ENCODE results near the gene TRIM3. TPM values are rescaled to one million over a fixed set of nuclear protein-coding genes. Genes with fewer than 3 reads are reported as not detected.

The TRIM3 gene
- total RNA-seq, 1 donor from 2014 or later, result 11.4 TPM

DNA sequence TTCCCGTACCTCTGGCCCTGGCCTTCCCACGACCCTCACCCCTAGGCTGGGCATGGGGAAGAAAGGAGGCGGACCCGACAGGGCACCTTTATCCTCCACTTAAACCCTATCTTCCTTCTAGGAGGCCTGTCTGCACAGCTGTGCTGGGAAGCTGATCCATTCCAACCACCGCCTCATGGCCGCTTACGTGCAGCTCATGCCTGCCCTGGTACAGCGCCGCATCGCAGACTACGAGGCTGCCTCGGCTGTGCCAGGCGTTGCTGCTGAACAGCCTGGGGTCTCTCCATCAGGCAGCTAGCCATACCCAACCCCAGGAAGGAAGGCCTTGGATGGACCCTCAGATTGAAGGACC lies 8.2 kb upstream of the TRIM3 start:
- no peak for ATAC-seq (ENCODE audit: poor library complexity)
- intact Hi-C loops (cut with DNase I), result no loop called here
- no peak for DNase-seq

DNA sequence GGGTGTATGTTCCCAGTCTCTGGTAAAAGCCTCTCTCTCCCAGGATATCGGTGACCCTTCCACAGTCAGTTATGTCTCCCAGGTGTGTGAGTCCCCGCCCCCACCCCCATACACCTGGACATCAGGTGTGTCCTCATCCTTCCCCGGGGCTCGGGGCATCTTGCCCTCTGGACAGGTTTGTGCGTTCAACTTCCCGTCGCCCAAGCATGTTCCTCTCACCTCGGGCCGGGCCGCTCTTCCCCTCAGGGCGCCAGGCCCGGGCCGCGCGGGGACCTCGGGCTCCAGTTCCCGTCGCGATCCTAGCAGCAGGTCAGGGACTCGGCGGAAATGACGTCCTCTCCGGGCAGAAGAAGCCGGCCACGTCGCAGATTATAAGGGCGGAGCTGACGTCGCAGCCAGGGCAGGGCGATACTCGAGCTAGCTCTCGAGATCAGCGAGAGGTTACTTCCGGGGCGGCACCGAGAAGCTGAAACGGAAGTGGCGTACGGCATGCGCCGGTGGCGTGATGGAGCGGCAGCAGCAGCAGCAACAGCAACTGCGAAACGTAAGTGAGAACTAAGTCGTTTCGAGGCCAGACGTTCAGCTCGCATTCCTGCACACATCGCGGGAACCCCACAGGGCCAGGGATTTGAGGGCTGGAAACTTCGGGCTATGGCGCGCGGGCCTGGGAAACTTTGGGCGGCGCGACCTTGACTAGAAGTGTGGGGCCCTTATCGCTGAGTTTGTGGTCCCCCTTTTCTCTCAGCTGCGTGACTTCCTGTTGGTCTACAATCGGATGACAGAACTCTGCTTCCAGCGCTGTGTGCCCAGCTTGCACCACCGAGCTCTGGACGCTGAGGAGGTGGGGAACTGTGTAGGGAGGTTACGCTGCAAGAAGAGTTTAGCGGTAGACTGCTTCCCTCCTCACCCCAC lies 7.5 kb upstream of the TRIM3 start, which contains the start of the genes ARFIP2 and TIMM10B:
TSS of gene ARFIP2 (minus strand) at position 320 of the 912 bp plus-strand sequence. CDS start 910 bp downstream, outside the sequence.
TSS of gene TIMM10B (plus strand) at position 490 of the 912 bp plus-strand sequence. CDS start at position 506, 16 bp downstream.
- DNase-seq (peak; percentile 100), ATAC-seq (ENCODE audit: poor library complexity) (peak; percentile 99)
- intact Hi-C loops (cut with DNase I), result no loop called here

DNA sequence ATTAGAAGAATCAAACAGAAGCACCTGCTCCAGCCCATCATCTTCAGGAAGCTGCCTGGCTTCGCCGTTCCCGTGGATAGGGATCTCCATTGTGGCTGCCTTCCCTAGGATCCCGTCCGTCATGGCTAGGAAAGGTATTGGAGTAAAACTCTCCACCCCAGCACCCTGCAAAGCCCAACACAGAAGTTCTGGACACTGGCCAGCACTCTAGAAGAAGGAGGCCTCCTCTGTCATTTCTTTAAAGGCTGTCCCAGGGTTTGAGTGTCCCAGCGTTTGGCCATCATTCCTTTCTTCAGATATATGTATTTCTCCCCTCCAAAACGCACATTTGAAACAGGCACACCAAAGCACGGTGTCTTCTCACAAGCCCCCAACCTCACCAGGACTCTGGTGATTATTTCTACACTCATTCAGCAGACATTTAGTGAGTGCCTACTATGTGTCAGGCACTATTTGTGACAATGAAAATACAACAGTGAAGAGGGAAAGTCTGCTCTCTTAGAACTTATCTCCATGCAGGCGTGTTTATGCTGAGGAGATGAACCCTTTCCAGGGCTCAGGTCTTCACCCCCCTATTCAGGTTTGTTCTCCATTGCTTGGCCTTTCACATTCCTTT lies 6.7 kb upstream of the TRIM3 start:
- intact Hi-C loops (cut with DNase I), result no loop called here
- ATAC-seq (ENCODE audit: poor library complexity) (no peak), DNase-seq (no peak)

DNA sequence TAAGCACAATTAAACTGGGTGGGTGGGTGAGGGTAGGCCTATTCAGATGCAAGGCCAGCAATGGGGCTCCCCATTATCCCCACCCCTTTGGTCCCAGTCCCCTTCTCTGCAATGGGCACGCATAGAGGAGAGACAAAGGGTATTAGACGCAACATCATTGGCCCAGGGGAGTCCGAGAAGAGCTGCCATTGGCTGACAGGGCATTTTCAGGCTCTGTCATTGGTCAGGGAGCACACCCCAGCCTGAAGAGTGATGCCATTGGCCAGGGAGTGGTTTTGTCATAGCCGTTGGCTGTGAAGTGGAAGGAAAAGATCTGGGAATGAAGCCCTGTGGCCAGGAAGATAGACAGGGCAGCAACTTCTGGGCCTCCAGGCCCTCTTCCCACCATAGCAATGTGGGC lies 2.8 kb upstream of the TRIM3 start:
- DNase-seq, result no peak
- ATAC-seq (ENCODE audit: poor library complexity), result no peak
- intact Hi-C loops (cut with DNase I), result loop anchor here (10.0 kb wide), 1 partner anchor 138 kb away; the partner anchor contains the start of genes TAF10 and TPP1

DNA sequence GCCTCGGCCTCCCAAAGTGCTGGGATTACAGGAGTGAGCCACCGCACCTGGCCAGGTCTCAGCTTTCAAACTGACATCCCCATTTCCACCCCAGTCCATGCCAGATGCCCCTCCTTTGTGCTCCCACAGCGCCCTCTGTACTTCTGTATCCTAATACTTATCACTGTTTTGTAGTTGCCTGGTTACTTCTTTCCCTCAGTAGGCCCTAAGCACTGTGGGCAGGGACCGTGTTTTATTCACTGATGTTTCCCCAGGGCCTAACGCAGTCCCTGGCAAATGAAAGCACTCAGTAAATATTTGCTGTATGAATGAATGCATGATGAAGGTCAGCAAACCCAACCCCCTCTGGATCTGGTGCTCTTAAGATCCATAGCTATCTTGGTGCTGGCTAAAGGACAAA lies 2.2 kb upstream of the TRIM3 start:
- intact Hi-C loops (cut with DNase I), result loop anchor here (10.0 kb wide), 1 partner anchor 139 kb away; the partner anchor contains the start of genes TAF10 and TPP1
- no peak for ATAC-seq (ENCODE audit: poor library complexity)
- no peak for DNase-seq

DNA sequence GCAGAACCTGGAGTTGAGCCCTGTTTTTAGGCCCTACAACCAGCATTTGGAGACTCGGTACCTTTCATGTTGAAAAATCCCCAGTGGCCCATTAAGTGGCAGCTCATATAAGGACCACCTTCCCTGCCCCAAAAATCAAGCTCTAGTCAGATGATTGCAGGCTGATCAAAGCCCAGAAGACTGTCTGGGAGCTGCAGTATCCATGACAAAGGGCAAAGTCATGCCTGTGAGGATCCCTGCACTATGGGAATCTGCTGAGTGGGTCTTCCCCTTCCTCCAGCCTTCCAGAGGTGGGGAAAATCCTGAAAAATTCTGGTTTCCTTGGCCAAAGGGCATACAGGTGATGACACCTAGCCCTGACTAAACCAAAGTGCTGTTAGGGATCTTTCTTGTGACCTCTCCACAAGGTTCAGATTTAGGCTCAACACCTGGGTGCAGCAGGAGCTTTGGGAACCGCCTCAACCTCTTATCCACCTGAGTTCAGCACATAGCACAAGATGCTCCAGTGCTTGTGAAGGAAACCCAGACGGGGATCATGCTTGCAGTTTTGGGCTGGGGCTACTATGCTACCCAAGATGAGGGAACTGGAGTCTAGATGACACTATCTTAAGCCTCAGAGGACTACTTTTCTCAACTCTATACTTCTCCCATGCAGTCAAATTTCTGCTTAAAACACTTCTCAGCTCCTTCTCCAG lies 1.2 kb upstream of the TRIM3 start:
- DNase-seq, result no peak
- no peak for ATAC-seq (ENCODE audit: poor library complexity)
- intact Hi-C loops (cut with DNase I), result loop anchor here (10.0 kb wide), 1 partner anchor 140 kb away; the partner anchor contains the start of genes TAF10 and TPP1

DNA sequence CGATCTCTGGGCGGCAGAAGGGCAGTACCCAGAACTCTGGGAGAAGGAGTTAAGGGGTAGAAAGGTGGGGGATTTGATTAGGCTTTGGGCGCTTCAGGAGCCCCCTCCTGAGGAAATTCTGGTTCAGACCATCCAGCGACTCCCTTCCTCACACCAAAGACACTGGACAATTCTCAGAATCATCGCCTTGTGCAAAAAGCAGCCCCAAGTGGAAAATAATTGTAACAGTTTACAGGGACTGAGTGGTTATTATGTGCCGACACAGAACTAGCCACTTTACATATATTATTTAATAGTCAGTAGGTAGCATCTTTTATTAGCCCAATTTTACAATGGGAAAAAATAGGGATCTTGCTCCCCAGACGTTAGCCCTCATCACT lies 662 bp upstream of the TRIM3 start:
- ATAC-seq (ENCODE audit: poor library complexity), result no peak
- intact Hi-C loops (cut with DNase I), result loop anchor here (10.0 kb wide), 1 partner anchor 140 kb away; the partner anchor contains the start of genes TAF10 and TPP1
- no peak for DNase-seq

DNA sequence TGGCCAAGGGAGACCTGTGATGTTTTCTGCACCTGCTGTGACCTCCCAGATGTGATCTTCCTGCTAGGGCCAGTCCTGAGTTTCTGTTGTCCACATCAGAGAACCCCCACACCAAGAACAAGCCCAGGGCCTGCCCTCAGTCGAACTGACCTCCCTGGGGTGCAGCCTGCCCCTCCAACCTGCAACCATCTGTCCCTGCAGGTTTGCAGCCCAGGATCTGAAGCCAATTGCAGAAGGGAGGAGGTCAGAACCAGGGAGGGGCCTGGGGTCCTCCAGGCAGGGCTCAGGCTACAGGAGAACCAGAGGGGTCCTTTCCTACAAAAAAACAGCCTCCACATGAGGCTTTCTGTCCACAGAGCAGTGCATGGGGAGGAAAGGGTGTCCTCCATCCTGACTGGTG lies 807 bp downstream of the TRIM3 start:
- DNase-seq, result no peak
- intact Hi-C loops (cut with DNase I), result loop anchor here (10.0 kb wide), 1 partner anchor 142 kb away; the partner anchor contains the start of genes TAF10 and TPP1
- ATAC-seq (ENCODE audit: poor library complexity), result no peak

DNA sequence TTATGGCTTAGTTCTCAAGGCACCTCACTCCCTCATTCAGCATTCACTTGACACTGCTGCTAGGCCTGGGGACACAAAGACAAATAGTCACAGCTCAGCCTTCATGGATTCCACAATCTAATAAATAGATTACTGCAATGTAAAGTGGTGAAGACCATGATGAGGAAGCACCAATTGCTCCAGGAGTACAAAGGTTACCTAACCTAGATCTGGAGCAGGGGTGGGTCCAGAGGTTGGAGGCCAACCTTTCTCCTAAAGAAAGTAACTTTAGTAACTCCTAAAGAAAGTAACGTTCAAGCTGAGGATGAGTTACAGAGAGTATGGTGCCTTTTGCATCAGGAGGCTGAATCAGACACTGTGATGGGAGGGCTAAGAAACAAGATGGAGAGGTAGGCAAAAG lies 4.1 kb downstream of the TRIM3 start:
- intact Hi-C loops (cut with DNase I), result no loop called here
- DNase-seq (no peak), ATAC-seq (ENCODE audit: poor library complexity) (no peak)

DNA sequence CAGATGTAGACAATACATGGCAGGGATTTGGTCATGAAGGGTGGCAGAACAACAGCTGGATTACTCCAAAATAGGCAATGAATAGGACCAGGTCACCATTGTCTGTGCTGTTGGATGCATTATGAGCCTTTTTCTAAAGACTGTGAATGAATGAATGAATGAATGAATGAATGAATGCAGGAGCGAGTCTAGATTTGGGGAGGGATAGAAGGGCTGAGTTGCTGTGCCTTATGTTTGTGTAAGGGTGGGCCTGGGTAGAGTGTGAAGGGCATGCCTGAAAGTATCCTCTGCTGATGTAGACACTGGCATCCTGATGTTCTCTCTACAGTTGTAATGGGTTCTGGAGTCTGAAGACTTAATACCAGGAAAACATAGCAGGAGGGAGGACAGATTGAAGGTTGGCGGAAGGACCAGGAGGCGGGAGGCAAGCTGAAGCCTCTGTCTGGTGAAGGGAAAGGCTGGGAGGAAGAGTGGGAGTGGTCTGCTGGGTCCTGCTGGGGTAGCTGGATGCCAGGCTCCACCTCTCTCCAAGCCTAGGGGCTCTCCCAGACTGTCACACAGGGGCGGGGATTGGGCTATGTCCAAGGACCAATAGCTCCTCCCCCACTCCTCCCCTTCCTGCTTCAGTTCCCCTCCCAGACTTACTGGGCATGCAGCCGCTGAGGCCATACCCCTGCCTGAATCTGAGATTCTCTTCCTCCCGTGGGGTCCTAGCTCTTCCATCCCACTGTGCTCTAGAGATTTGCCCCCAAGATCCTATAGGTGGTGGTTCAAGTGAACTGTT lies 4.8 kb downstream of the TRIM3 start:
- intact Hi-C loops (cut with DNase I), result no loop called here
- DNase-seq (peak; percentile 93), ATAC-seq (ENCODE audit: poor library complexity) (peak; percentile 77)

DNA sequence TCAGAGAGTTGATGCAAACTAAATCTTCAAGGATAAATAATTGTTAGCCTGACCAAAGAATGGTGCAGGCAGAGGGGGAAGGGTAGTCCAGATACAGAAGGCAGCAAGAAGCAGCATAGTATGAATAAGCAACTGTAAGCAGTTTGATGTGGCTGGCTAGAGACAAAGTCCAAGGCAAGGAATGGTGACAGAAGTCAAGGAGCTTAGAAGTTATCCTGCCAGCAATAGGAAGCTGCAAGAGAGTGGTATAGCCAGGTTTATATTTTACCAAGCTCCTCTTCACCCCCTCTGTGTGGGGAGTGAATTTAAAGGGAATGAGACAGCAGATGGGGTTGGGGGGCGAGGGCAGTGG lies 14.7 kb downstream of the TRIM3 start:
- ATAC-seq (ENCODE audit: poor library complexity) (no peak), DNase-seq (no peak)
- intact Hi-C loops (cut with DNase I), result no loop called here

DNA sequence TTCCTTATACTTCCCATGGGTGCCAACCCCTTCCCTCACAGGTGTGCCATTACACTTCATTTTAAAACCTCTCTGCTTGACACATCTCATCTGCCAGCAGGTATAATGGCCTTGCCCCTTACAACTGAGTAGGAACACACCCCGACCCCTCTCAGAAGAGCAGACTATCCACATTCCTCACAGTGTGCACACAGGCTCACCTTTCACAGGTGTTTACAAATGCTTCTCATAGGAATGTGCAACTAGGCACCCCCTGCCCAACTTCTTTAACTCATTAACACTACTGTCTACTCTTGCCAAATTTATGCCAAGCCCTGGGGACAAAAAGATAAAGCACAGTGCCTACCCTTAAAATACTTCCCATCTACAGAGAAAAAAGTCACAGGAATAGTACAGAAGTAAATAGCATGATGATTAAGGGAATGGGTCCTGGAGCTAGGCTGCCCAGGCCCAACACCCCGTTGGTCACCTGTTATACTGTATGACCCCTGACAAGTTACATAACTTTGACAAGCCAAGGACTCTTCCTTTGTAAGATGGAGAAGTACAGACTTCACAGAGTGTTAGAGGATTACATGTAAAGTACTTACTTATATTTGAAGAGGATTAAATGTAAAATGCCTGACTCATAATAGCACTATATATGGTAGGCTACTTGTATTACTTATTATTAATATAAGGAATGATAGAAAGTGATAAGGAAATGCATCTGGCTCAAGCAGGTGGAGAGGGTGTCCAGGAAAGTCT lies 15.2 kb downstream of the TRIM3 start:
- DNase-seq (no peak), ATAC-seq (ENCODE audit: poor library complexity) (no peak)
- intact Hi-C loops (cut with DNase I), result no loop called here

DNA sequence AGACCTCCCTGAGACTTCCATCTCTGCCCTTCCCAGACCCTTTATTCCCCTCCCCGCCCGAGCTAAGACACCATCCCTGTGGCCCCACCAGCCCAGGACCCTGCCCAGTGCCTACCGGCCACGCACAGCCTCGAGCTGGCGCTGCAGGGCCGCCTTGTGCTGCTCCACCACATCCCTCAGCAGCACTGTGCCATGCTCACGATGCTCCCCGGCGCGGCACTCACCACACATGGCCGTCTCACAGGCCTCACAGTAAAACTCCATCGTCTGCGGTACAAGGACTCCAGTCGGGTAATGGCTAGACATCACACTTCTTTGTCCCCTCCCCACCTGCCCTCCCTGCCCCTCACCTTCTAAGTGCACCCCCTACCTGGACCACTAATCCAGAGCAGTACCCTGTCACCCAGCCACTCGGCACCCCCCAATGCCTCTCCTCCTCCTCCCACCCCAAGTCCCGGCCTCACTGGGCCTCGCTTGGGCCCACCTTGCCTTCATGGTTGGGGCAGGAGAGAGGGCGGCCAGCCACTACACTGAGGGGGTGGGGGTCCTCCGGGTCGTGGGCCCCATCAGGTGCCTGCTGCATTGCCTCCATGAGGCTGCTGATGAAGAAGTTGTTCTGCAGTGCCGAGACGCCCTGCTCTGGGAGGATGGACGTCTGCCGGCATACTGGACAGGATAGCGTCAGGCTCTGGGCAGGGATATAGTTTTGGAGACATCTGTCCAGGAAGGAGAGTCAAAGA lies 16.0 kb downstream of the TRIM3 start:
- no peak for DNase-seq
- no peak for ATAC-seq (ENCODE audit: poor library complexity)
- intact Hi-C loops (cut with DNase I), result no loop called here

DNA sequence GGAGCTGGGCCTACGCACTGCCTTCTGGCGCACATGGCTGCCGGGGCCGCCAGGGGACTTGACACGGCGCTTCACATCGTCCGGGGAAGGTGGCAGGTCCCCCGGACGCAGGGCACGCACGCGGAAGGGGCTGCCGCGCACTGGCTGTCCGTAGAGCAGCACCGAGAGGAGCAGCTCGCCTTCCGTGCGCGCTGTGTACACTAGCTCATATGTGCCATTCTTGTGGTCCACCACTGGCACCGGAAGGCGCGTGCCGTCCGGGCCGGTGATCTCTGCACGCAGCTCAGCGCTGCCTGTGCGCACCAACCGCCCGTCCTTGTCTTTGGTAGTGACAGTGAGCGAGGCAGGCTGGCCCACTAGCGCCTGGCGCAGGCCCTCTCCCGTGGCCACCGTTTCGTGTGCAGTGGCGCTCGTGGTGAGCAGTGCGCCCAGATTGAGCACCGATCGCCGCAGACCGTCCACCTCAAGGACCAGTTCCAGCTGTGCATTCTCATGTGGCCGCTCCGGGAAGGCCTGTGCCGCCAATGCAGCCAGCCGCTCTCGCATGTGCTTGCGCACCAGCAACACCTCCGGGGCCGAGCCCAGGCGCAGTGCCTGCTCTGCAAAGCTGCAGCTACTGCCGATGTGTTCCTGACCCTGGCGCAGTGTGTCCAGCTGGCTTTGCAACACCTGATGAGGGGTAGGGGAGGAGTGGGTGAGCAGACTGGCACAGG lies 17.2 kb downstream of the TRIM3 start:
- no peak for ATAC-seq (ENCODE audit: poor library complexity)
- DNase-seq, result no peak
- intact Hi-C loops (cut with DNase I), result no loop called here

DNA sequence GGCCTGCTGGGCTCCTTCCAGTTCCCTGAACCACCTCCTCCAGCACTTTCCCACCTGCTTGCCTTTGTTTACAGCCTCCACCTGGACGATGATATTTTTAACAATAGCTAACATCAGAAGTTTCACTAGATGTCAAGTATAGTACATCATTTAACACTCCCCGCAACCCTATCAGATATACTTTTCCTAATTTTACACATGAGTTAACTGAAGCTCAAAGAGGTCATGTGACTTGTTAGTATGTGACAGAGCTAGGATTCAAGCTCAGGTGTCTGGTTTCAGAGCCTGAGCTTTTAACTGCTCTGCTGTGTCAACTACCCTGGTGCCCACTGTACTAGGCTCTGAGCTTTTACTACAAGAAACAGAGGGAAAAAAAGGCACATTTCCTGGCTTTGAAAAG lies 18.7 kb downstream of the TRIM3 start:
- no peak for DNase-seq
- intact Hi-C loops (cut with DNase I), result no loop called here
- no peak for ATAC-seq (ENCODE audit: poor library complexity)

DNA sequence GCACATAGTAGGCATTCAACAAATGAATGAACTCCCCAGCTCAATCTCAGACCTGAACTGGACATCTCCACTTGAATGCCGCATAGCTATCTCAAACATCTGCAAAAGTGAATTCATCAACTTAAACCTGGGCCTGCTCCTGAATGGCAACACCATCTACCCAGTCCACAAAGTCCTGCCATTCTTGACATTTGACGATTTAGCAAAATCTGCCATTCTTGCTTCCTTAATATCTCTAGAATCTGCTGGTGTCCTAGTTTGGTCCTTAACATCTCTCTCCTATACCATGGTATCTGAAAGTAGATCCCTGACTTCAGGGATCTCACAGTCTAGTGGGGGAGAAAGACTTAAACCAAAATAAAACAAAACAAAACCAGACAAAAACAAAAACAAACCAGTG lies 20.6 kb downstream of the TRIM3 start:
- intact Hi-C loops (cut with DNase I), result no loop called here
- ATAC-seq (ENCODE audit: poor library complexity), result no peak
- no peak for DNase-seq

DNA sequence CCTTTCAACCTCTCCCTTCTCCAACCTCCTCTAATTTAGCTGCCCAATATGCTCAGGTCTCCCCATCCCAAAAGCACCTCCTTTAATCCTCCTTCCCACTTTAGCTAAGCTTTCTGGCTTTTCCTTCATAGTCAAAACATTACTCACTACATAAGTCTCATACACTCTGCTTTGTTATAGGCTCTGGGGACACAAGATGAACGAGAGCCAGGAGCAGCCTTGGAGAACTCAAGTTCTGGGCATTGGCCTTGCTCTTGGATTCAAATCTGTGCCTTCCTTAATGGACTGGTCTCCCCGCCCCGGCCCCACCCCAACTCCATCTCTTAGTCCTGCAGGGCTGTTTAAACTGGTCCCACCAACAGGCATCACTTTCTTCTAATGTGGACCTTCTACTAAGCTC lies 21.5 kb downstream of the TRIM3 start:
- ATAC-seq (ENCODE audit: poor library complexity), result peak; percentile 22
- intact Hi-C loops (cut with DNase I), result no loop called here
- no peak for DNase-seq

All from Right ventricle myocardium superior (tissue), 1 donor.